ENCODE measurements around the gene ZNF750.

The ZNF750 gene

GRCh38 chr17:82859431-82860403, 19.9 kb upstream of the ZNF750 start:
- no peak for DNase-seq (ENCODE audit: low spot score)

GRCh38 chr17:82858376-82859126, 18.7 kb upstream of the ZNF750 start:
- DNase-seq (ENCODE audit: low spot score) = no peak

GRCh38 chr17:82856361-82856760, 16.5 kb upstream of the ZNF750 start:
- no peak for DNase-seq (ENCODE audit: low spot score)

GRCh38 chr17:82854226-82854625, 14.4 kb upstream of the ZNF750 start:
- no peak for DNase-seq (ENCODE audit: low spot score)

- no peak for DNase-seq (ENCODE audit: low spot score)
These were observed 11.6 kb upstream of the ZNF750 start for GRCh38 chr17:82851381-82851780.

- DNase-seq (ENCODE audit: low spot score) = no peak
These were observed 9.5 kb upstream of the ZNF750 start for GRCh38 chr17:82849076-82849945.

GRCh38 chr17:82848022-82848592, 8.3 kb upstream of the ZNF750 start:
- DNase-seq (ENCODE audit: low spot score) = no peak

GRCh38 chr17:82846061-82846691, 6.4 kb upstream of the ZNF750 start:
- DNase-seq (ENCODE audit: low spot score) = no peak

- no peak for DNase-seq (ENCODE audit: low spot score)
These were observed 5.5 kb upstream of the ZNF750 start for GRCh38 chr17:82845163-82845807.

GRCh38 chr17:82844796-82845162, 5.0 kb upstream of the ZNF750 start:
- no peak for DNase-seq (ENCODE audit: low spot score)

- no peak for DNase-seq (ENCODE audit: low spot score)
These were observed 4.3 kb upstream of the ZNF750 start for GRCh38 chr17:82843904-82844680.

- DNase-seq (ENCODE audit: low spot score) = no peak
These were observed 2.2 kb upstream of the ZNF750 start for GRCh38 chr17:82841921-82842596.

GRCh38 chr17:82840431-82840831, 609 bp upstream of the ZNF750 start:
- DNase-seq (ENCODE audit: low spot score) = no peak

GRCh38 chr17:82838386-82839063, 1.3 kb downstream of the ZNF750 start:
- DNase-seq (ENCODE audit: low spot score) = no peak

GRCh38 chr17:82837586-82838320, 2.1 kb downstream of the ZNF750 start:
- no peak for DNase-seq (ENCODE audit: low spot score)

GRCh38 chr17:82836823-82837357, 2.9 kb downstream of the ZNF750 start:
- DNase-seq (ENCODE audit: low spot score) = no peak

GRCh38 chr17:82835766-82836512, 3.9 kb downstream of the ZNF750 start:
- DNase-seq (ENCODE audit: low spot score) = no peak

All from pons (tissue), 1 donor.